Measurements from ENCODE around the gene SCFD2.

GRCh38 chr4:52877036-52877435 lies 488.8 kb downstream of the SCFD2 start:
- TF ChIP-seq, protein P1, sequence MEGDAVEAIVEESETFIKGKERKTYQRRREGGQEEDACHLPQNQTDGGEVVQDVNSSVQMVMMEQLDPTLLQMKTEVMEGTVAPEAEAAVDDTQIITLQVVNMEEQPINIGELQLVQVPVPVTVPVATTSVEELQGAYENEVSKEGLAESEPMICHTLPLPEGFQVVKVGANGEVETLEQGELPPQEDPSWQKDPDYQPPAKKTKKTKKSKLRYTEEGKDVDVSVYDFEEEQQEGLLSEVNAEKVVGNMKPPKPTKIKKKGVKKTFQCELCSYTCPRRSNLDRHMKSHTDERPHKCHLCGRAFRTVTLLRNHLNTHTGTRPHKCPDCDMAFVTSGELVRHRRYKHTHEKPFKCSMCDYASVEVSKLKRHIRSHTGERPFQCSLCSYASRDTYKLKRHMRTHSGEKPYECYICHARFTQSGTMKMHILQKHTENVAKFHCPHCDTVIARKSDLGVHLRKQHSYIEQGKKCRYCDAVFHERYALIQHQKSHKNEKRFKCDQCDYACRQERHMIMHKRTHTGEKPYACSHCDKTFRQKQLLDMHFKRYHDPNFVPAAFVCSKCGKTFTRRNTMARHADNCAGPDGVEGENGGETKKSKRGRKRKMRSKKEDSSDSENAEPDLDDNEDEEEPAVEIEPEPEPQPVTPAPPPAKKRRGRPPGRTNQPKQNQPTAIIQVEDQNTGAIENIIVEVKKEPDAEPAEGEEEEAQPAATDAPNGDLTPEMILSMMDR (IDR thresholded peaks at IDR 0.05 in 4 of 5, conservative IDR thresholded peaks at IDR 0.05 in 1 of 5) = no peak
- TF ChIP-seq POLR2A (IDR thresholded peaks at IDR 0.05) = no peak
